Glutamatergic neuron (in vitro differentiated cells): ENCODE results near the gene GPR155. TPM values are rescaled to one million over a fixed set of nuclear protein-coding genes. Genes with fewer than 3 reads are reported as not detected.
"Not testable (repeated sequence)": the region's sequence is repeated elsewhere in the genome, so short reads cannot be mapped to it uniquely, and the experiment has no call there.

ENCODE experiments used
- DNase-seq: peaks from one replicate; pipeline ENCODE4 v3.0.0; 2022
- H3K27ac Mint-ChIP-seq: one replicate; pipeline ENCODE4 v1.8.0; 2020; ENCODE audit warnings: mild to moderate bottlenecking, mixed read lengths, inconsistent platforms; ENCODE audit not compliant: unreplicated experiment
- H3K27me3 Mint-ChIP-seq: one replicate; pipeline ENCODE4 v1.8.0; 2020; ENCODE audit warnings: mild to moderate bottlenecking, moderate library complexity, mixed read lengths, inconsistent platforms; ENCODE audit not compliant: unreplicated experiment
- H3K36me3 Mint-ChIP-seq: one replicate; pipeline ENCODE4 v1.8.0; 2020; ENCODE audit warnings: mild to moderate bottlenecking, mixed read lengths, inconsistent platforms; ENCODE audit not compliant: unreplicated experiment
- H3K4me1 Mint-ChIP-seq: one replicate; pipeline ENCODE4 v1.8.0; 2020; ENCODE audit warnings: mild to moderate bottlenecking, low read depth, mixed read lengths, inconsistent platforms; ENCODE audit not compliant: unreplicated experiment
- H3K4me3 Mint-ChIP-seq: one replicate; pipeline ENCODE4 v1.8.0; 2020; ENCODE audit warnings: mild to moderate bottlenecking, mixed read lengths, inconsistent platforms; ENCODE audit not compliant: unreplicated experiment
- H3K9me3 Mint-ChIP-seq: one replicate; pipeline ENCODE4 v1.8.0; 2020; ENCODE audit warnings: mild to moderate bottlenecking, moderate library complexity, mixed read lengths, inconsistent platforms; ENCODE audit not compliant: unreplicated experiment
- total RNA-seq: library from RNA; stranded (reverse); fragmentation: NEBNext Ultra II Directional; extraction: Animal tissue kit (Norgen Biotek cat#: 25700); gene quantifications from one replicate; pipeline ENCODE4 v1.2.1, GENCODE V29; 2021; ENCODE audit not compliant: unreplicated experiment
- TF ChIP-seq, protein P1 (sequence below): fragments of 200-600 bp; sonication (generic); IDR thresholded peaks from one replicate; pipeline ENCODE4 v1.5.0; 2021; ENCODE audit not compliant: partially characterized antibody, unreplicated experiment

GPR155 gene
- total RNA-seq, 1 donor from 2014 or later = 51.1 TPM

DNA sequence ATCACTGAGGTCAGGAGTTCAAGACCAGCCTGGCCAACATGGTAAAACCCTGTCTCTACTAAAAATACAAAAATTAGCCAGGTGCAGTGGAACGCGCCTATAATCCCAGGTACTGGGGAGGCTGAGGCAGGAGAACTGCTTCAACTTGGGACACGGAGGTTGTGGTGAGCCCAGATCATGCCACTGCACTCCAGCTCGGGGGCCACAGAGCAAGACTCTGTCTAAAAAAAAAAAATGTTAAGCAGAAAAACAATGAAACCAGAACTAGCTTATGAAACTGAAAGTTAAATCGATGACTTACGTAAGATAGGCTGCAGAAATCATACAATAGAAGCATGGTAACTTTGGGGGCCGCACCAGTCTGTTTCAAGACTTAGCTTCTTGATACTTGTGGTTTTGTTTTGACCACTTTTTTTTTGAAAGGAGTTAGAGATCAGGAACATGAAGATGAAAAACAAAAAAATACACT is 6.2 kb upstream of the GPR155 start:
- Mint-ChIP-seq H3K27ac (no peak overlapping the region), H3K4me3 (no peak overlapping the region), H3K27me3 (no peaks in the 10 kb centered on the region), H3K9me3 (no peaks in the 10 kb centered on the region), H3K4me1 (peaks cover 8% of the 10 kb centered on the region), H3K36me3 (no peaks in the 10 kb centered on the region)
- no peak for DNase-seq
- TF ChIP-seq, protein P1, sequence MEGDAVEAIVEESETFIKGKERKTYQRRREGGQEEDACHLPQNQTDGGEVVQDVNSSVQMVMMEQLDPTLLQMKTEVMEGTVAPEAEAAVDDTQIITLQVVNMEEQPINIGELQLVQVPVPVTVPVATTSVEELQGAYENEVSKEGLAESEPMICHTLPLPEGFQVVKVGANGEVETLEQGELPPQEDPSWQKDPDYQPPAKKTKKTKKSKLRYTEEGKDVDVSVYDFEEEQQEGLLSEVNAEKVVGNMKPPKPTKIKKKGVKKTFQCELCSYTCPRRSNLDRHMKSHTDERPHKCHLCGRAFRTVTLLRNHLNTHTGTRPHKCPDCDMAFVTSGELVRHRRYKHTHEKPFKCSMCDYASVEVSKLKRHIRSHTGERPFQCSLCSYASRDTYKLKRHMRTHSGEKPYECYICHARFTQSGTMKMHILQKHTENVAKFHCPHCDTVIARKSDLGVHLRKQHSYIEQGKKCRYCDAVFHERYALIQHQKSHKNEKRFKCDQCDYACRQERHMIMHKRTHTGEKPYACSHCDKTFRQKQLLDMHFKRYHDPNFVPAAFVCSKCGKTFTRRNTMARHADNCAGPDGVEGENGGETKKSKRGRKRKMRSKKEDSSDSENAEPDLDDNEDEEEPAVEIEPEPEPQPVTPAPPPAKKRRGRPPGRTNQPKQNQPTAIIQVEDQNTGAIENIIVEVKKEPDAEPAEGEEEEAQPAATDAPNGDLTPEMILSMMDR = no peak

DNA sequence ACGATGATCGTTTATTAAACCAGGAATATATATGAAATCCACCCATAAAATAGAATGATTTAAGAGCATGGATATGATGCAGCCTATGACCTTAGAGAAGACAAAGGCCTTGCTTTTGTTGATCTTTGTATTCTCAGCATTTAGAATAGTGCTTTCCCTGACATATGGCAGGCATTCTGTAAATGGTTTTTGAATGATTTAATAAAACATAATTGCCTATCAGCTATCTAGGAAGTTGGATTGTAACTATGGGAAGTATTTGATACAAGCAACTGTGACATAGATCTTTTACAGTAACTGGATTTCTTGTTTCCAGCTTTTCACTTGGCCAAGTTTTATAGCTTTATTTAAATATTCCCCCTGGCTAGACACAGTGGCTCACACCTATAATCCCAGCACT is 5.1 kb upstream of the GPR155 start:
- TF ChIP-seq, protein P1 = no peak
- Mint-ChIP-seq H3K4me1 (peaks cover 8% of the 10 kb centered on the region), H3K27me3 (peaks cover 2% of the 10 kb centered on the region), H3K27ac (peak overlapping the region; percentile 48), H3K36me3 (no peaks in the 10 kb centered on the region), H3K4me3 (no peak overlapping the region), H3K9me3 (peaks cover 2% of the 10 kb centered on the region)
- no peak for DNase-seq

DNA sequence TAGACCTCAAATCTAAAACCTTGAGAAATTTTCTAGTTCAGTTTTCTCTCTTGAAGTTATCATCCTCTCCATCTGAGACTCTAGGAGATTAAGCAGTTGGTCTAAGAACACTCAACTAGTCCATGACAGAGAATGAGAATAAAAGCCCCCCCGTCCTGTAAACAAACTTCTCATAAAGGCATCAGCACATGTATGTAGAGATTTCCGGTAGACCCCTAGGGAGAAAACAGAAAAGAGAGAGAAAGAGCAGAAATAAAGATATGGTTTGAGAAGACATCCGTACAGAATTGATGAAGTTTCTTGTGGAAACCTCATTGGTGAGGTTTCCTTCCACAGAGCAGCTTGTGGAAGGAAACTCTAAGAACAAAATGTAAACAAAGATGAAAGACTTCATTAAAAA is 3.2 kb upstream of the GPR155 start:
- TF ChIP-seq, protein P1 = no peak
- peaks cover 2% of the 10 kb centered on the region for H3K27me3 Mint-ChIP-seq
- no peak for DNase-seq
- H3K4me3 Mint-ChIP-seq = no peak overlapping the region
- peaks cover 3% of the 10 kb centered on the region for H3K9me3 Mint-ChIP-seq
- no peaks in the 10 kb centered on the region for H3K36me3 Mint-ChIP-seq
- no peak overlapping the region for H3K27ac Mint-ChIP-seq
- peaks cover 1% of the 10 kb centered on the region for H3K4me1 Mint-ChIP-seq

DNA sequence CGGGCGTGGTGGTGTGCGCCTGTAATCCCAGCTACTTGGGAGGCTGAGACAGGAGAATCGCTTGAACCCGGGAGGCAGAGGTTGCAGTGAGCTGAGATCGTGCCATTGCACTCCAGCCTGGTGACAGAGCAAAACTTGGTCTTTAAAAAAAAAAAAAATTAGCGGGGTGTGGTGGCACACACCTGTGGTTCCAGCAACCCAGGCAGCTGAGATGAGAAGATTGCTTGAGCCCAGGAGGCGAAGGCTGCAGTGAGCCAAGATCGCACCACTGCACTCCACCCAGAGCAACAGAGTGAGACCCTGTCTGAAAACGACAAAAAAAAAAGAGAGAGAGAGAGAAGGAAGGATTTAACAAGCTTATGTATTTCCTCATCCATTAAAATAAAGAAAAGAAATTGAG is 2.7 kb upstream of the GPR155 start:
- not testable (repeated sequence) for H3K4me3 Mint-ChIP-seq, H3K27me3 Mint-ChIP-seq, H3K9me3 Mint-ChIP-seq, H3K27ac Mint-ChIP-seq, DNase-seq, H3K4me1 Mint-ChIP-seq, H3K36me3 Mint-ChIP-seq

DNA sequence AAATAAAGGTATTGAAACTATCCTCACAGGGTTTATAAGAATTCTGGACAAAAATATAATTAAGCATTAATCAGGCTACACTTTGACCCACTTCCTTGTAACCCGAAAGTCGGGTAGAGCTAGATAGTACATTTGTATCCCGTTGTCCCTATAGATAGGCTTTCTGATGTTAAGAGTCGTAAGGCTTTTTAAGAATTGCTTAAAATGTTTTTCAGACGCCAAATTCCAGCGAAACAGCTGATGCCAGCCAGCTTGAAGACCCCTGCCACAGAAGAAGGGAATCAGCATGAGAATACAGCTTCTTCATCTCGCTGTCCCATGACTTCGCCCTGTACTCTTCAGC is 962 bp upstream of the GPR155 start:
- TF ChIP-seq, protein P1 = no peak
- peaks cover 2% of the 10 kb centered on the region for H3K27me3 Mint-ChIP-seq
- no peak overlapping the region for H3K27ac Mint-ChIP-seq
- DNase-seq = no peak
- peaks cover 4% of the 10 kb centered on the region for H3K9me3 Mint-ChIP-seq
- peaks cover 3% of the 10 kb centered on the region for H3K36me3 Mint-ChIP-seq
- H3K4me3 Mint-ChIP-seq = peak overlapping the region; percentile 93
- peaks cover 1% of the 10 kb centered on the region for H3K4me1 Mint-ChIP-seq
